Heart left ventricle (tissue), 16 donors: ENCODE measurements around the gene SLC9A3. TPM values are rescaled to one million over a fixed set of nuclear protein-coding genes. Genes with fewer than 3 reads are reported as not detected.

ENCODE experiments used
- ATAC-seq, 4 donors: fragments of 200-7000 bp; cut with Tn5 transposase; one replicate each; pipeline ENCODE4 v1.9.1; 2020 to 2022; ENCODE audit warnings: moderate library complexity in 4 of 4, mild to moderate bottlenecking in 3 of 4, moderate number of reproducible peaks in 1 of 4
- DNase-seq, 5 donors: peaks; one replicate each; pipeline ENCODE4 v3.0.0-alpha.2; 2020
- H3K27ac ChIP-seq, 12 donors: fragments of 200-600 bp; sonication (generic) in 4 of 12; one replicate each; pipeline versions ENCODE4 v1.5.0 to v1.8.0; 2016 to 2022; ENCODE audit warnings: mild to moderate bottlenecking in 2 of 12
- H3K27me3 ChIP-seq, 9 donors: fragments of 200-600 bp; sonication (generic) in 2 of 9; one replicate each; pipeline versions ENCODE4 v1.5.1 to v1.8.0; 2016 to 2022; ENCODE audit warnings: mild to moderate bottlenecking in 3 of 9
- H3K36me3 ChIP-seq, 9 donors: fragments of 200-600 bp; sonication (generic) in 2 of 9; one replicate each; pipeline versions ENCODE4 v1.5.0 to v1.8.0; 2018 to 2022; ENCODE audit warnings: mild to moderate bottlenecking in 2 of 9
- H3K4me1 ChIP-seq, 12 donors: fragments of 200-600 bp; sonication (generic) in 4 of 12; one replicate each; pipeline versions ENCODE4 v1.5.0 to v1.8.0; 2016 to 2022; ENCODE audit warnings: mild to moderate bottlenecking in 3 of 12
- H3K4me3 ChIP-seq, 12 donors: fragments of 200-600 bp; sonication (generic) in 4 of 12; one replicate each; pipeline versions ENCODE4 v1.5.0 to v1.8.0; 2017 to 2022; ENCODE audit warnings: mild to moderate bottlenecking in 9 of 12, moderate library complexity in 4 of 12
- H3K9me3 ChIP-seq, 12 donors: fragments of 200-600 bp; sonication (generic) in 4 of 12; one replicate each; pipeline versions ENCODE4 v1.5.0 to v1.8.0; 2016 to 2022; ENCODE audit warnings: mild to moderate bottlenecking in 1 of 12
- POLR2A ChIP-seq, 2 donors: fragments of 450-650 bp; IDR thresholded peaks; one replicate each; pipeline ENCODE4 v1.6.1; 2017; ENCODE audit warnings: antibody characterized with exemption in 2 of 2, mild to moderate bottlenecking in 2 of 2, moderate library complexity in 2 of 2
- WGBS, 4 donors: extraction: QIAGEN DNeasy Blood & Tissue Kit in 2 of 4; methylation state at CpG; one replicate each; pipeline versions ENCODE4 v1.1.5 to v1.1.7; 2013 to 2018; 5-methylcytosine and 5-hydroxymethylcytosine counted together
- intact Hi-C, 10 donors: fragments of 100-400 bp; cut with DNase I; formaldehyde crosslinking; loops; one replicate each; pipeline versions ENCODE4 v1.11.1 to v1.14.2; 2022
- polyA plus RNA-seq, 2 donors: library from polyadenylated mRNA; stranded (reverse); fragments of 200-250 nt; gene quantifications; one replicate each; pipeline ENCODE4 v1.2.3, GENCODE V29; 2013
- total RNA-seq, 9 donors: library from RNA; depleted of rRNA in 2 of 9; stranded (reverse); fragments of >200 nt in 2 of 9; fragmentation: NEBNext Ultra II Directional in 3 of 9; extraction: Animal tissue kit (Norgen Biotek cat#: 25700) in 3 of 9; gene quantifications; one replicate each; pipeline versions ENCODE4 v1.1.0 to v1.2.4, GENCODE V29; 2016 to 2023
- TF ChIP-seq, protein P1 (sequence below), 12 donors: fragments of 200-600 bp; sonication (generic) in 4 of 12; IDR thresholded peaks; one replicate each; pipeline versions ENCODE4 v1.5.0 to v1.8.0; 2018 to 2022; ENCODE audit warnings: antibody characterized with exemption in 12 of 12, mild to moderate bottlenecking in 5 of 12
- donor health status: ischemic (EF 13 %, LVEDD 7.1; RV severe dilation, severe dysfunction).
- donor health status: healthy with polysubstance abuse.
- donor health status: DM: no; HTN: yes; CAD: no.
- donor health status: DM: no; HTN: no; CAD: no.
- donor health status: ischemic (EF 25% LVEDD 6.9; RV normal size, moderate dysfunction).
- donor health status: ischemic (EF 25% LVEDD 5.7; RV mildly dilated, moderate dysfunction).
- donor health status: healthy.
- donor health status: DM: yes; HTN: yes; CAD: no.
- donor health status: ischemic (EF 35%, LVEDD 5.7; RV mildly dilated, moderate dysfunction).
- donor health status: nonischemic (EF 11% LVEDD 7.7; RV severe dilation, severe dysfunction).
- donor health status: DM: yes; HTN: yes; CAD: no.
- donor health status: PGD.
- donor health status: ischemic (EF 29% LVEDD 5.4; RV normal size, mild dysfunction).
- donor health status: nonischemic (EF 23%, LVEDD 6.1; RV moderate dilation, normal function).

Gene SLC9A3
- total and polyA plus RNA-seq, 11 donors = 0.50 to 3.8 (median 1.0) TPM

DNA sequence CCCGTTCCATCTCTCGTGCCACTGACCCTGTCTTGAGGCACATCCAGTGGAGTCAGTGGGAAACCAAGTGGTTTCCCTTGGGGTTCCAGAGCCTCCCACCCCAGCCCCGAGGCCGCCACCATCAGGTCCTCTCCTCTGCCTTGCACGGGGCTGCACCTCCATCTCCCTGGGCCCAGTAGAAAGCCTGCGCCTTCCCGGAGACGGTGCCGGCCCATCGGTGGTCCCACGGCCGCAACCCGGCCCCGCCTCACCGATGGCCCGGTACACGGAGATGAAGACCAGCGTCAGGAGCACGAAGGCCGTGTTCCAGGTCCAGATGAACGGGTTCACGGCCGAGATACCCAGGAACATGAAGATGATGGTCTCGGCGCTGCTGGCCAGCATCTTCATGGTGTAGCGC lies 41.2 kb downstream of the SLC9A3 start:
- Histone ChIP-seq H3K27ac (no peak overlapping the region), H3K9me3 (no peaks in the 10 kb centered on the region), H3K27me3 (peaks cover 21 to 73% (median 46%) of the 10 kb centered on the region in 9 donors), H3K4me3 (no peak overlapping the region), H3K36me3 (no peaks in the 10 kb centered on the region), H3K4me1 (peaks cover 0 to 11% (median 0%) of the 10 kb centered on the region in 12 donors)
- DNase-seq (peak in 1 of 5 donors; percentile 43), ATAC-seq (no peak)
- intact Hi-C loops = no loop called here
- 92 to 93% (median 92%) methylated on average over 21 to 26 of the region's 26 CpGs for WGBS, 4 donors
- no peak for TF ChIP-seq POLR2A (IDR thresholded peaks at IDR 0.05)
- TF ChIP-seq, protein P1, sequence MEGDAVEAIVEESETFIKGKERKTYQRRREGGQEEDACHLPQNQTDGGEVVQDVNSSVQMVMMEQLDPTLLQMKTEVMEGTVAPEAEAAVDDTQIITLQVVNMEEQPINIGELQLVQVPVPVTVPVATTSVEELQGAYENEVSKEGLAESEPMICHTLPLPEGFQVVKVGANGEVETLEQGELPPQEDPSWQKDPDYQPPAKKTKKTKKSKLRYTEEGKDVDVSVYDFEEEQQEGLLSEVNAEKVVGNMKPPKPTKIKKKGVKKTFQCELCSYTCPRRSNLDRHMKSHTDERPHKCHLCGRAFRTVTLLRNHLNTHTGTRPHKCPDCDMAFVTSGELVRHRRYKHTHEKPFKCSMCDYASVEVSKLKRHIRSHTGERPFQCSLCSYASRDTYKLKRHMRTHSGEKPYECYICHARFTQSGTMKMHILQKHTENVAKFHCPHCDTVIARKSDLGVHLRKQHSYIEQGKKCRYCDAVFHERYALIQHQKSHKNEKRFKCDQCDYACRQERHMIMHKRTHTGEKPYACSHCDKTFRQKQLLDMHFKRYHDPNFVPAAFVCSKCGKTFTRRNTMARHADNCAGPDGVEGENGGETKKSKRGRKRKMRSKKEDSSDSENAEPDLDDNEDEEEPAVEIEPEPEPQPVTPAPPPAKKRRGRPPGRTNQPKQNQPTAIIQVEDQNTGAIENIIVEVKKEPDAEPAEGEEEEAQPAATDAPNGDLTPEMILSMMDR (IDR thresholded peaks at IDR 0.05) = no peak

DNA sequence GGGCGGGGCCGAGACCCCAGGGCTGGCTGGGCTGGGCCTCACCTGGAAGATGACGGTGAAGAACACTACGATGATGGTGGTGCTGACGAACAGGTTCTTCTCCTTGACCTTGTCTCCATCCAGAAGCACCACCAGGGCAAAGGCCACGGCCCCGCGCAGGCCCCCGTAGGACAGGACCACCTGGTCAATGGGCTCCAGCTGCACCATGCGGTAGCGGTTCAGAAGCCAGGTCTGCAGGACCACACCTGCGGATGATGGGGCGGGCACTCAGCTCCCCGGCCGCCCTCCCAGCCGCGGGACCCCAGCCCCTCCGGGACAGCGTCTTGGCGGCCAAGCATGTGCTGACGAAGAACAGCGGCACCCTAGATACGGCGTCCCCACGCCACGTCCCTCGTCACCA lies 41.7 kb downstream of the SLC9A3 start:
- Histone ChIP-seq H3K4me1 (peaks cover 0 to 11% (median 0%) of the 10 kb centered on the region in 12 donors), H3K27me3 (peaks cover 21 to 70% (median 46%) of the 10 kb centered on the region in 9 donors), H3K27ac (no peak overlapping the region), H3K4me3 (no peak overlapping the region), H3K9me3 (no peaks in the 10 kb centered on the region), H3K36me3 (no peaks in the 10 kb centered on the region)
- 93 to 95% (median 94%) methylated on average over 21 to 27 of the region's 27 CpGs for WGBS, 4 donors
- intact Hi-C loops = no loop called here
- DNase-seq (peak in 1 of 5 donors; percentile 42), ATAC-seq (no peak)
- TF ChIP-seq, protein P1 (IDR thresholded peaks at IDR 0.05) = no peak
- TF ChIP-seq POLR2A (IDR thresholded peaks at IDR 0.05) = no peak

DNA sequence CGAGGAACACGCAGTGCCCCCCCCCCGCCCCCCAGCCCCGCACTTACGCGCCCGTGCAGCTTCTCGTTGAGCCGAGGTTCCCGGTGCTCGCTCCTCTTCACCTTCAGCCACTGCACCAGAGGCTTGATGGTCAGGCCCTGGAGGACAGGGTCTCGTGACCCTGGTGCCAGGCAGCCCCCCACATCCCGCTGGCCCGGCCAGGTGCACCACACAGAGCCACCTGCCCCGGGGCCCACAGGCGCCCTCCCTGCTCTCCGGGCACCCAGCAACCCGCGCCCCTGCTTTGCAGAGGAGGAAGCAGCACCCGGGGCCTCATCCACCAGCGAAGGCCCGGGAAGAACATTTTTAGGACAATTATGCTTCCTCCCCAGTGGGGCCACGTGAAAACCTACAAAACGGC lies 42.2 kb downstream of the SLC9A3 start:
- TF ChIP-seq, protein P1 (IDR thresholded peaks at IDR 0.05) = no peak
- TF ChIP-seq POLR2A (IDR thresholded peaks at IDR 0.05) = no peak
- ATAC-seq (no peak), DNase-seq (no peak)
- Histone ChIP-seq H3K9me3 (no peaks in the 10 kb centered on the region), H3K4me1 (peaks cover 0 to 11% (median 0%) of the 10 kb centered on the region in 12 donors), H3K27ac (no peak overlapping the region), H3K27me3 (peaks cover 21 to 75% (median 48%) of the 10 kb centered on the region in 9 donors), H3K4me3 (no peak overlapping the region), H3K36me3 (no peaks in the 10 kb centered on the region)
- WGBS, 4 donors = 58 to 89% (median 79%) methylated on average over 2 to 24 of the region's 24 CpGs
- intact Hi-C loops = no loop called here

DNA sequence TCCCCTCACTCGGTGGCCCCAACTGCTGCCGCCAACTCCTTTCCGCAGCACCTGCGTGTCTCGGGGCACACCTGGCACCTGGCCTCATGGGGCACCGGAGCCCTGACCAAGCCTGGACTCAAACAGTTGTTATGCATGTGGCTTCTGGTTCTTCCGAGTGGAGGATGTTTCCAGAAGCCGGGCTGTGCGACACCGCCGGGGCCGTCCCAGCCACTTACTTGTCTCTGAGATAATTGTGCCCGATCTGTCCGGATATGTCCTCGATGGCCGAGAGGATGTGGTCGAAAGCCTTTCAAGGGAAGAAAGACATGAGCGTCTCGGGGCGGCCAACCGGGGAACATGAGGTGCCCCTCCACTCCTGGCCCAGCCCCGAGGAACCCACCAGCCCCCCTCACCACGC lies 42.9 kb downstream of the SLC9A3 start:
- intact Hi-C loops = no loop called here
- no peak for ATAC-seq
- Histone ChIP-seq H3K27me3 (peaks cover 21 to 82% (median 55%) of the 10 kb centered on the region in 9 donors), H3K4me3 (no peak overlapping the region), H3K36me3 (no peaks in the 10 kb centered on the region), H3K9me3 (no peaks in the 10 kb centered on the region), H3K4me1 (peaks cover 0 to 11% (median 0%) of the 10 kb centered on the region in 12 donors), H3K27ac (no peak overlapping the region)
- 84 to 88% (median 87%) methylated on average over 18 to 23 of the region's 23 CpGs for WGBS, 4 donors
- TF ChIP-seq POLR2A (IDR thresholded peaks at IDR 0.05) = no peak
- TF ChIP-seq, protein P1 (IDR thresholded peaks at IDR 0.05) = no peak
- DNase-seq = peak in 1 of 5 donors; percentile 47
